SU-DHL-6 (cell line): ENCODE data around the gene FGFR3.

Source experiments
- H2AFZ ChIP-seq: fragments of 200-600 bp; sonication (generic); 2 replicates; pipeline ENCODE4 v1.6.1; 2014; ENCODE audit warnings: low read depth, mild to moderate bottlenecking, moderate library complexity, mixed read lengths, antibody characterized with exemption, low read length; ENCODE audit not compliant: severe bottlenecking
- H3F3A ChIP-seq: fragments of 200-600 bp; shearing (Covaris generic); 2 replicates; pipeline ENCODE4 v1.6.0; 2016; ENCODE audit warnings: antibody characterized with exemption, mild to moderate bottlenecking; ENCODE audit not compliant: insufficient read depth
- H3K27ac ChIP-seq: fragments of 200-600 bp; sonication (generic); 2 replicates; pipeline ENCODE4 v1.5.1; 2016; ENCODE audit warnings: low read depth, mild to moderate bottlenecking, low read length, moderate library complexity, mixed read lengths
- H3K27me3 ChIP-seq: fragments of 200-600 bp; sonication (generic), shearing (Covaris generic); 2 replicates; pipeline ENCODE4 v1.6.0; 2014; ENCODE audit warnings: mild to moderate bottlenecking, low read length
- H3K36me3 ChIP-seq: fragments of 200-600 bp; sonication (generic); 2 replicates; pipeline ENCODE4 v1.6.1; 2014; ENCODE audit warnings: mild to moderate bottlenecking, low read length, mixed read lengths
- H3K4me2 ChIP-seq: fragments of 300-600, 200-600 bp; shearing (Covaris generic), sonication (generic); 2 replicates; pipeline ENCODE4 v1.6.0; 2014; ENCODE audit warnings: low read length, low read depth, mild to moderate bottlenecking; ENCODE audit not compliant: poor library complexity, severe bottlenecking
- H3K4me3 ChIP-seq: fragments of 200-600 bp; sonication (generic); 2 replicates; pipeline ENCODE4 v1.5.1; 2014; ENCODE audit warnings: antibody characterized with exemption, low read length, mild to moderate bottlenecking, mixed read lengths; ENCODE audit not compliant: insufficient read depth, poor library complexity, severe bottlenecking
- H3K79me2 ChIP-seq: fragments of 200-600 bp; sonication (generic); 2 replicates; pipeline ENCODE4 v1.6.1; 2014; ENCODE audit warnings: mild to moderate bottlenecking, low read length, moderate library complexity; ENCODE audit not compliant: insufficient read depth
- H3K9ac ChIP-seq: fragments of 200-600 bp; sonication (generic); 2 replicates; pipeline ENCODE4 v1.7.0; 2014; ENCODE audit warnings: mild to moderate bottlenecking, low read length
- H3K9me2 ChIP-seq: fragments of 200-600 bp; sonication (generic); replicated peaks from 2 replicates; pipeline ENCODE4 v1.6.1; 2014; ENCODE audit warnings: low read length; ENCODE audit not compliant: insufficient read depth
- H3K9me3 ChIP-seq: fragments of 200-600 bp; sonication (generic); 2 replicates; pipeline ENCODE4 v1.6.1; 2014; ENCODE audit warnings: low read length, mixed read lengths; ENCODE audit not compliant: insufficient read depth
- H4K20me1 ChIP-seq: fragments of 200-600 bp; sonication (generic); 2 replicates; pipeline ENCODE4 v1.6.1; 2014; ENCODE audit warnings: low read depth, mild to moderate bottlenecking, antibody characterized with exemption, low read length, moderate library complexity, mixed read lengths
- EZH2phosphoT487 ChIP-seq: fragments of 200-600 bp; sonication (generic), shearing (Covaris generic); conservative IDR thresholded peaks from 2 replicates; pipeline ENCODE4 v1.6.1; 2018; ENCODE audit warnings: mild to moderate bottlenecking, antibody characterized with exemption, low read length, moderate library complexity, mixed read lengths
- TF ChIP-seq, protein P1 (sequence below): fragments of 200-600 bp; sonication (generic); IDR thresholded peaks from one replicate; pipeline ENCODE4 v1.5.1; 2017; ENCODE audit warnings: antibody characterized with exemption, mild to moderate bottlenecking, low read length, moderate library complexity; ENCODE audit not compliant: insufficient read depth, poor library complexity, severe bottlenecking

Gene FGFR3

DNA sequence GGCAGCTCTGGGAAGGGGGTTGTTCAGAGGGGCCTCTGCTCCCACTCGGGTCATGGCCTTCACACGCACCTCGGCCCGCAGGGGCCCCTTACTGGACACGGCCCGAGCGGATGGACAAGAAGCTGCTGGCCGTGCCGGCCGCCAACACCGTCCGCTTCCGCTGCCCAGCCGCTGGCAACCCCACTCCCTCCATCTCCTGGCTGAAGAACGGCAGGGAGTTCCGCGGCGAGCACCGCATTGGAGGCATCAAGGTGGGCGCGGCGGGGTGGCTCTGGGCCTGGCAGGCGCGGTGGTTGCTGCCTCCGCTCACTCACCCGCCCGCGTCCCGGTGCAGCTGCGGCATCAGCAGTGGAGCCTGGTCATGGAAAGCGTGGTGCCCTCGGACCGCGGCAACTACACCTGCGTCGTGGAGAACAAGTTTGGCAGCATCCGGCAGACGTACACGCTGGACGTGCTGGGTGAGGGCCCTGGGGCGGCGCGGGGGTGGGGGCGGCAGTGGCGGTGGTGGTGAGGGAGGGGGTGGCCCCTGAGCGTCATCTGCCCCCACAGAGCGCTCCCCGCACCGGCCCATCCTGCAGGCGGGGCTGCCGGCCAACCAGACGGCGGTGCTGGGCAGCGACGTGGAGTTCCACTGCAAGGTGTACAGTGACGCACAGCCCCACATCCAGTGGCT is 8.3 kb downstream of the FGFR3 start:
- no peak overlapping the region for H2AFZ ChIP-seq
- H3K9me2 ChIP-seq, result no peaks in the 10 kb centered on the region
- no peak overlapping the region for H3K9ac ChIP-seq
- no peaks in the 10 kb centered on the region for H3K79me2 ChIP-seq
- H4K20me1 ChIP-seq, result no peaks in the 10 kb centered on the region
- no peaks in the 10 kb centered on the region for H3K9me3 ChIP-seq
- no peaks in the 10 kb centered on the region for H3F3A ChIP-seq
- H3K4me2 ChIP-seq, result no peak overlapping the region
- H3K4me3 ChIP-seq, result no peak overlapping the region
- H3K27me3 ChIP-seq, result no peaks in the 10 kb centered on the region
- no peaks in the 10 kb centered on the region for H3K36me3 ChIP-seq
- no peak overlapping the region for H3K27ac ChIP-seq
- no peak for TF ChIP-seq EZH2phosphoT487

DNA sequence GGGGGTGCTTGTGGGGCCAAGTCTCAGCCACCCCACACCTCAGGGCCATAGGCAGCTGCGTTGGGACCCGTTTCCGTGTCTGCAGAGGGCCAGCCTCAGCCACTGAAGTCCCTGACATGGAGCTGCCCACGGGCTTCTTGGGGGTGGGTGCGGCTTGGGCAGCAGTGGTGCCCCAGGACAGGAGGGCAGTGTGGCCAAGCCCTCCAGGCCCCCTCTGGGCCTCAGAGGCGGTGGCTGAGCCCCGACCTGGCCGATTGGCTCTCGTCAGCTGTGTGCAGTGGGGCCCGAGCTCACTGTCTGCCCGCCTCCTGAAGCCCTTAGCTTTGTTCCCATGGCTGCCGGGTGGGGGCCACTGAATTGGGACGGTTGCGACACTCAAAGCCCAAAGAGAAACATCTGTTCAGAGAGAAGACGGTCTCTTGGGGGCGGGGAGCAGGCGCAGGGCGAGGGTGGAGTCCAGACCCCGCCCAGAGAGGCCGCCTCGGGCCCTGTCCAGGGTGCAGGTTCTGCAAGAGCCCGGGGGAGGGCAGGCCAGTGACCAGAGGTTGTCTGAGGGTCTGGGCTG is 9.1 kb downstream of the FGFR3 start:
- no peak overlapping the region for H3K9ac ChIP-seq
- no peak overlapping the region for H3K27ac ChIP-seq
- no peaks in the 10 kb centered on the region for H3F3A ChIP-seq
- TF ChIP-seq, protein P1, sequence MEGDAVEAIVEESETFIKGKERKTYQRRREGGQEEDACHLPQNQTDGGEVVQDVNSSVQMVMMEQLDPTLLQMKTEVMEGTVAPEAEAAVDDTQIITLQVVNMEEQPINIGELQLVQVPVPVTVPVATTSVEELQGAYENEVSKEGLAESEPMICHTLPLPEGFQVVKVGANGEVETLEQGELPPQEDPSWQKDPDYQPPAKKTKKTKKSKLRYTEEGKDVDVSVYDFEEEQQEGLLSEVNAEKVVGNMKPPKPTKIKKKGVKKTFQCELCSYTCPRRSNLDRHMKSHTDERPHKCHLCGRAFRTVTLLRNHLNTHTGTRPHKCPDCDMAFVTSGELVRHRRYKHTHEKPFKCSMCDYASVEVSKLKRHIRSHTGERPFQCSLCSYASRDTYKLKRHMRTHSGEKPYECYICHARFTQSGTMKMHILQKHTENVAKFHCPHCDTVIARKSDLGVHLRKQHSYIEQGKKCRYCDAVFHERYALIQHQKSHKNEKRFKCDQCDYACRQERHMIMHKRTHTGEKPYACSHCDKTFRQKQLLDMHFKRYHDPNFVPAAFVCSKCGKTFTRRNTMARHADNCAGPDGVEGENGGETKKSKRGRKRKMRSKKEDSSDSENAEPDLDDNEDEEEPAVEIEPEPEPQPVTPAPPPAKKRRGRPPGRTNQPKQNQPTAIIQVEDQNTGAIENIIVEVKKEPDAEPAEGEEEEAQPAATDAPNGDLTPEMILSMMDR, result no peak
- TF ChIP-seq EZH2phosphoT487, result no peak
- no peak overlapping the region for H3K4me2 ChIP-seq
- H3K9me3 ChIP-seq, result no peaks in the 10 kb centered on the region
- H3K27me3 ChIP-seq, result no peaks in the 10 kb centered on the region
- H3K79me2 ChIP-seq, result no peaks in the 10 kb centered on the region
- no peaks in the 10 kb centered on the region for H3K9me2 ChIP-seq
- no peak overlapping the region for H2AFZ ChIP-seq
- H4K20me1 ChIP-seq, result no peaks in the 10 kb centered on the region
- H3K4me3 ChIP-seq, result no peak overlapping the region
- H3K36me3 ChIP-seq, result no peaks in the 10 kb centered on the region

DNA sequence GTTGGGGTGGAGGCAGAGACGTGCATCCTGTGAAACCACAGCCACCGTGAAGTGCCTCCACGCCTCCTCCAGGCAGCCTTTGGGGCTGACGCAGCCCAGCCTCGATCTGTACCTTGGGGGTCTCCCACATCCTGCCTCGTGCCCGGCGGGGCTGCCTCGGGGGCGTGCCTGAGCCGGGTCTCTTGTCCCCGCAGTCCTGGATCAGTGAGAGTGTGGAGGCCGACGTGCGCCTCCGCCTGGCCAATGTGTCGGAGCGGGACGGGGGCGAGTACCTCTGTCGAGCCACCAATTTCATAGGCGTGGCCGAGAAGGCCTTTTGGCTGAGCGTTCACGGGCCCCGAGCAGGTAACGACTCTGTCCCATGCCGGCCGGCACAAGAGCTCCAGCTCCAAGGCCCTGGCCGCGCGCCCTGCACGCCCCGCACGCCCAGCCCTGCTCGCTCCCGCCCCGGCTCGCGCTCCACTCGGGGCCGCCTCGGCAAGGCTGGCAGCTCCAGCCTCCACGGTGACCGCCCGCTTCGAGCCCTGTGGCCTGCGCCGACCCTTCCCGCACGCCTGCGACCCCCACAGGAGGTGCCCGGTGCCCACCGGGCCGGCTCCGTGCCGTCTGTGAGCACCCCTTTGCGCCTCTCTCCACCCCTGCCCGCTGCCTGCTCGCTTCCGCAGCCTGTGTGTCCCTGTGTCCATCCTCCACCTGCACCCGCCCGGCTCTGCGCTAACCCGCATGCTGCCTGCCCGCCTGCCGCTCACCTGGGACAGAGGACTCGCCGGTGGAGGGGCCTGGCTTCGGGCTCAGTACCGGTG is 9.8 kb downstream of the FGFR3 start:
- Histone ChIP-seq H3K9me2 (no peaks in the 10 kb centered on the region), H3K9ac (no peak overlapping the region), H3K9me3 (no peaks in the 10 kb centered on the region), H3K79me2 (no peaks in the 10 kb centered on the region), H3K4me3 (no peak overlapping the region), H2AFZ (no peak overlapping the region), H3K27ac (no peak overlapping the region), H3F3A (no peaks in the 10 kb centered on the region), H3K36me3 (no peaks in the 10 kb centered on the region), H4K20me1 (no peaks in the 10 kb centered on the region), H3K4me2 (no peak overlapping the region), H3K27me3 (no peaks in the 10 kb centered on the region)
- no peak for TF ChIP-seq EZH2phosphoT487
- TF ChIP-seq, protein P1, result no peak
